GM06990 (cell line): ENCODE results near the gene BRAF.
"Not testable (repeated sequence)": the region's sequence is repeated elsewhere in the genome, so short reads cannot be mapped to it uniquely, and the experiment has no call there.

ENCODE experiments used
- DNase-seq: peaks from one replicate; pipeline ENCODE4 v3.0.0-alpha.2; 2011; ENCODE audit not compliant: insufficient read length; ENCODE audit errors: extremely low read depth
- H3K27me3 ChIP-seq: replicated peaks from 2 replicates; pipeline ENCODE4 v1.6.0; 2011; ENCODE audit warnings: low read length; ENCODE audit not compliant: control insufficient read depth, insufficient read depth
- H3K36me3 ChIP-seq: 2 replicates; pipeline ENCODE4 v1.5.1; 2011; ENCODE audit warnings: low read length; ENCODE audit not compliant: control insufficient read depth, insufficient read depth
- H3K4me3 ChIP-seq: replicated peaks from 2 replicates; pipeline ENCODE4 v1.5.1; 2011; ENCODE audit warnings: low read depth, mild to moderate bottlenecking, control low read depth, low read length
- TF ChIP-seq, protein P1 (sequence below): IDR thresholded peaks from 2 replicates; pipeline ENCODE4 v1.5.1; 2011; ENCODE audit warnings: low read length, control low read depth, mild to moderate bottlenecking, inconsistent platforms; ENCODE audit not compliant: insufficient read depth, poor library complexity, severe bottlenecking

The BRAF gene

DNA sequence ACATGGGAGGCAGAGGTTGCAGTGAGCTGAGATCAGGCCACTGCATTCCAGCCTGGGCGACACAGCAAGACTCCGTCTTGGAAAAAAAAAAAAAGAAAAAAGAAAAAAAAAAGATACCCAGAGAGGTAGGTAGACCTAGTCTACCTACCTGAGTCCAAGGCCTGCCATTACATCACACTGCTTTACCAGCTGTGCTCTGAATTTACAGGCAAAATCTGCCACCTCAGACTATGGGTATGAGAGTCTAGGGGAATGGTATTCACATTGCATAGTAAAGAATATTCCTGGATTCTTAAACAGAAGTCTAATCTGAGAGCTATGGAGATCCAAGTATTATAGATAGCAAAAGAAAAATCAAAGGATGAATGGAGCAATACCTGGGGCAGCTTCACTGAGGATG is 178.0 kb downstream of the BRAF start:
- no peak for DNase-seq
- Histone ChIP-seq H3K27me3 (no peaks in the 10 kb centered on the region), H3K4me3 (no peak overlapping the region), H3K36me3 (no peaks in the 10 kb centered on the region)
- TF ChIP-seq, protein P1, sequence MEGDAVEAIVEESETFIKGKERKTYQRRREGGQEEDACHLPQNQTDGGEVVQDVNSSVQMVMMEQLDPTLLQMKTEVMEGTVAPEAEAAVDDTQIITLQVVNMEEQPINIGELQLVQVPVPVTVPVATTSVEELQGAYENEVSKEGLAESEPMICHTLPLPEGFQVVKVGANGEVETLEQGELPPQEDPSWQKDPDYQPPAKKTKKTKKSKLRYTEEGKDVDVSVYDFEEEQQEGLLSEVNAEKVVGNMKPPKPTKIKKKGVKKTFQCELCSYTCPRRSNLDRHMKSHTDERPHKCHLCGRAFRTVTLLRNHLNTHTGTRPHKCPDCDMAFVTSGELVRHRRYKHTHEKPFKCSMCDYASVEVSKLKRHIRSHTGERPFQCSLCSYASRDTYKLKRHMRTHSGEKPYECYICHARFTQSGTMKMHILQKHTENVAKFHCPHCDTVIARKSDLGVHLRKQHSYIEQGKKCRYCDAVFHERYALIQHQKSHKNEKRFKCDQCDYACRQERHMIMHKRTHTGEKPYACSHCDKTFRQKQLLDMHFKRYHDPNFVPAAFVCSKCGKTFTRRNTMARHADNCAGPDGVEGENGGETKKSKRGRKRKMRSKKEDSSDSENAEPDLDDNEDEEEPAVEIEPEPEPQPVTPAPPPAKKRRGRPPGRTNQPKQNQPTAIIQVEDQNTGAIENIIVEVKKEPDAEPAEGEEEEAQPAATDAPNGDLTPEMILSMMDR = no peak

DNA sequence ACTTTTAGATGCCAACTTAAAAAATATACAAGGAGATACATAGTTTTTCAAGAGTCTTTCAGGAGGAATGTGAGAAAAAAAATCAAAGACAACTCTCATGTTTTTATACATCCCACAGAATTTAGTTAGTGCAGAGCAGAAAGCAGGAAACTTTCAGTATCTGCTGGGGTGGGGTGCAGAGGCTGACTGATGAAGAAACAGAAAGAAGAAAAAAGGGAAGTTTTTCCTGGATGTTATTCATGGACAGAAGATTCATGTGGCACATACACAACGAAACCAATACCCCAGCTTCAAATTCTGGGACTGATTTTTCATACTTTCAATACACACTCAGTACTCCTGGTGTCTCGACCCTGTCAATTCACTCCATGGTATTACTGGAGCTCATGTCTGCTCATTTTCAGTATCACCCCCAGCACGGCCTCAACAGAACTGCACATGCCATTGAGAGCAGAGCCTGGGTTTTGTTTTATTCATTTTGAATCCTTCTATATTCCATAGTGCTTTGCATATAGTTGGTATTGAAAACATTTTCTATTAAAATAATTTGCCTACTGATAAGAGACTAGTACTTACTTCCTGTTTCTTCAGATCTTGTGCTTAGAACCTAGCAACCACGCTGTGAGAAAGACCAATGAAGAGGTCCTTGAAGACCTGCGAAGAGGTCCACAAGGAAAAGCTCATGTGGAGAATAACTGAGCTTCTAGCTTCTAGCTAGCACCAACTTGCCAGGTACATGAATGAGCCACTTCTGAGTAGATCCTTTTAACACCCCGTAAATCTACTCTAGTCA is 179.3 kb downstream of the BRAF start:
- TF ChIP-seq, protein P1 = no peak
- H3K4me3 ChIP-seq = no peak overlapping the region
- no peaks in the 10 kb centered on the region for H3K27me3 ChIP-seq
- DNase-seq = no peak
- H3K36me3 ChIP-seq = no peaks in the 10 kb centered on the region; the same call in 1 of the 2 replicates

DNA sequence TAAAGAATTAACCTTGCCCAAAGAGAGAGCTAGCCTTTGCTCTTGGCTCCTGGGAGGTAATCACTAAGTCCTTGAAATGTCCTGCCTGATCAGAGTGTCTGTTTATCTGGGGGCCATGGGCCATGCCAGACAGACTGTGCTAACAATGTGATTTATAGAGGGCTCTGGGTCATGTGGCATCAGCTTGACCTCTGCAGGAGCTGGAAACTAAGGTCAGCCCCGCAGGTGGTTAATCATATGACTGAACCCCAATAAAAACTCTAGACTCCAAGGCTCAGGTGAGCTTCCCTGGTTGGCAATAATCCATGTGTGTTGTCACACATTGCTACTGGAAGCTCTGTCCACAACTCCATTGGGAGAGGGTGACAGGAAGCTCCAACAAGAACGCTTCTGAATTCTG is 180.7 kb downstream of the BRAF start:
- H3K36me3 ChIP-seq = peaks cover 1% of the 10 kb centered on the region

DNA sequence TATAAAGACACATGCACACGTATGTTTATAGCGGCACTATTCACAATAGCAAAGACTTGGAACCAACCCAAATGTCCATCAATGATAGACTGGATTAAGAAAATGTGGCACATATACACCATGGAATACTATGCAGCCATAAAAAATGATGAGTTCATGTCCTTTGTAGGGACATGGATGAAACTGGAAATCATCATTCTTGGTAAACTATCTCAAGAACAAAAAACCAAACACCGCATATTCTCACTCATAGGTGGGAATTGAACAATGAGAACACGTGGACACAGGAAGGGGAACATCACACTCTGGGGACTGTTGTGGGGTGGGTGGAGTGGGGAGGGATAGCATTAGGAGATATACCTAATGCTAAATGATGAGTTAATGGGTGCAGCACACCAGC is 181.5 kb downstream of the BRAF start:
- H3K4me3 ChIP-seq, H3K27me3 ChIP-seq, DNase-seq, H3K36me3 ChIP-seq: not testable (repeated sequence)

More for the DNA sequence above, 180.7 kb downstream of the BRAF start:
- no peak for DNase-seq
- no peak overlapping the region for H3K4me3 ChIP-seq
- TF ChIP-seq, protein P1 = no peak
- no peaks in the 10 kb centered on the region for H3K27me3 ChIP-seq

DNA sequence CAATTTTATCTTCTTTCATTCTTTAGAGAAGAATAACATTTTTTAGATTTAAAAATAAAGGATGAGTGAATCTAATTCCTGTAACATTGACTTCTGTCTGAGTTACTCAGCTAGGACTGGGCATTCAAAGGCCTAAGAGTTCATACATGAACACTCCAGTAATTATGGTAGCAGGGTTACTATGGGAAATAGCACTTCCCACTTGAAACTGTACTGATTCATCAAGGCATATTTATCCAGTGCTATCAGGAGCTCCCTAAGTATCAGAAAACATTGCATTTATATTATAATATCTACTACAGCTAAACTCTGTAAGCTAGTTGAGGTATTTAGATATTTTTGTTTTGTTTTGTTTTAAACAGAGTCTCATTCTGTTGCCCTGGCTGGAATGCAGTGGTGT is 186.4 kb downstream of the BRAF start:
- TF ChIP-seq, protein P1 = no peak
- peaks cover 3% of the 10 kb centered on the region for H3K36me3 ChIP-seq
- DNase-seq = no peak
- no peak overlapping the region for H3K4me3 ChIP-seq
- H3K27me3 ChIP-seq = no peaks in the 10 kb centered on the region

DNA sequence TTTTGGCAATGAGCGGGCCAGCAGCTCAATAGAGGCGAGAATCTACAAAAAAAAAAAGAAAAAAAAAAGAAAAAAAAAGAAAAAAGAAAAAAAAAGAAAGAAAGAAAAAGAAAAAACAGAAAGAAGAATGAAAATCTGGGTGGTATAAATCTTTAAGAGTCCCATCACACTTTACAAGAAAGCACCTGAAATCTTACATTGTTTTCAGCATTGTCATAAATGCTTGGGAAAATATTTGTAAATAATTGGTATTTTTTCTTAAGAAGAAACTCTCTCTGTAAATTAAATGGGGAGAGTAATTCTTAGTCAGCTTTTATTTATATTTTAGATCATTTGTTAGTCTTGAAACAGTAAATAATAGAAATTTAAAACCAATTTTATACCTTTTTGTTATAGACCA is 190.0 kb downstream of the BRAF start:
- TF ChIP-seq, protein P1 = no peak
- DNase-seq = no peak
- H3K27me3 ChIP-seq = no peaks in the 10 kb centered on the region
- H3K36me3 ChIP-seq = peaks cover 1% of the 10 kb centered on the region
- no peak overlapping the region for H3K4me3 ChIP-seq
